ENCODE data around the gene COL2A1. TPM values are rescaled to one million over a fixed set of nuclear protein-coding genes. Genes with fewer than 3 reads are reported as not detected.

The COL2A1 gene
- total RNA-seq, 1 experiment from 2014 or later, result 10.8 TPM

DNA sequence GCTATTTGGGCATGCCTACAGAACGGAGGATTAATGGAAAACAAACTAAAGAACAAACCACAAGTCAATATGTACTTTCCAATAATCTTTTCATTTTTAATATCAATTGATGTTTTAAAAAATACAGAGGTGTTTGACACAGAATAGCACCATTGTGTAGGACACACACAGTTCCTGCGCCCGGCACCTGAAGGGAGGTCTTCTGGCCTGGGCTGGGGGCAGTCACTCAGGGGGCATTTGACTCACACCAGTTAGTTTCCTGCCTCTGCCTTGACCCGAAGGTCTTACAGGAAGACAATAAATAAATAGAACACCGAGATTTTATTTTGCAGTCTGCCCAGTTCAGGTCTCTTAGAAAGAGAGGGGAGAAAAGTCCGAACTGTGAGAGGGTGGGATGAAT lies 31.4 kb downstream of the COL2A1 start:
- Histone ChIP-seq H3K56ac (ENCODE audit: insufficient read length, low read depth, low read length) (no peak overlapping the region), H4K20me1 (ENCODE audit: control insufficient read depth, insufficient read depth, insufficient read length) (no peaks in the 10 kb centered on the region), H3K14ac (ENCODE audit: insufficient read depth, low read length) (no peak overlapping the region), H4K8ac (replicated peaks; ENCODE audit: insufficient read length, low read depth, low read length) (no peak overlapping the region), H3K18ac (ENCODE audit: insufficient read length, low read depth, low read length) (no peak overlapping the region), H3K4me1 (ENCODE audit: insufficient read depth, low read length) (no peaks in the 10 kb centered on the region), H2AK5ac (ENCODE audit: insufficient read length, low read length) (no peak overlapping the region), H3T11ph (ENCODE audit: low read length) (no peak overlapping the region), H3K27me3 (ENCODE audit: insufficient read depth, low read length) (no peaks in the 10 kb centered on the region), H3K23ac (ENCODE audit: insufficient read length, low read depth, low read length) (no peak overlapping the region), H3K4ac (ENCODE audit: low read depth, low read length) (no peak overlapping the region), H3K9me3 (ENCODE audit: control insufficient read depth, low read depth, low read length) (no peaks in the 10 kb centered on the region), H3K27ac (ENCODE audit: insufficient read length, low read depth, low read length) (no peak overlapping the region), H4K91ac (ENCODE audit: insufficient read length, low read depth, low read length) (no peak overlapping the region), H2AFZ (ENCODE audit: low read length) (no peak overlapping the region), H3K79me2 (ENCODE audit: insufficient read depth, low read length) (no peaks in the 10 kb centered on the region), H3K23me2 (ENCODE audit: insufficient read length, low read depth, low read length, poor library complexity, severe bottlenecking) (no peaks in the 10 kb centered on the region), H3K9ac (ENCODE audit: extremely low read depth, insufficient read length, low read length) (no peak overlapping the region), H2BK15ac (ENCODE audit: low read depth, low read length) (no peak overlapping the region), H3K79me1 (ENCODE audit: insufficient read depth, low read depth, low read length, poor library complexity, severe bottlenecking) (no peaks in the 10 kb centered on the region), H2BK20ac (ENCODE audit: low read depth, low read length, poor library complexity, severe bottlenecking) (no peak overlapping the region), H2BK12ac (ENCODE audit: insufficient read length, low read depth, low read length) (no peak overlapping the region), H4K5ac (ENCODE audit: insufficient read length, low read depth, low read length) (no peak overlapping the region), H2BK5ac (ENCODE audit: insufficient read length, low read length) (no peak overlapping the region), H3K4me2 (ENCODE audit: insufficient read depth, insufficient read length, low read length) (no peak overlapping the region), H2BK120ac (ENCODE audit: low read depth, low read length, poor library complexity, severe bottlenecking) (no peak overlapping the region)
- DNase-seq, result no peak
- Mint-ChIP-seq H3K4me3 (no peak overlapping the region), H3K27ac (no peak overlapping the region), H3K9me3 (no peaks in the 10 kb centered on the region), H3K36me3 (ENCODE audit: insufficient read depth in 1 of 3, low read depth in 3 of 3) (peaks cover 0 to 6% (median 0%) of the 10 kb centered on the region in 3 experiments; a peak in 2 of 7 replicates), H3K4me1 (no peaks in the 10 kb centered on the region), H3K27me3 (ENCODE audit: low read depth) (peaks cover 58% of the 10 kb centered on the region)
- TF ChIP-seq CTCF (conservative IDR thresholded peaks at IDR 0.05), result no peak
- no CpG with 5 or more reads among the region's 6 CpGs for WGBS (ENCODE audit: extremely low coverage, insufficient read length, low lambda C conversion rate)

Measured in H9 (cell line).